Measurements from ENCODE around the gene PARD3.

GRCh38 chr10:34811968-34812514, 3.1 kb downstream of the PARD3 start:
- TF ChIP-seq ZNF384 (IDR thresholded peaks at IDR 0.05; ENCODE audit: borderline replicate concordance, low read depth, low read length) (no peak), EP300 (IDR thresholded peaks at IDR 0.05; ENCODE audit: borderline replicate concordance in 1 of 2, control insufficient read depth in 1 of 2, low read depth in 2 of 2, low read length in 2 of 2) (no peak), MAX (IDR thresholded peaks at IDR 0.05; ENCODE audit: low read depth, low read length) (no peak), IKZF1 (conservative IDR thresholded peaks at IDR 0.05) (no peak), CTCF (IDR thresholded peaks at IDR 0.05 in 2 of 3, conservative IDR thresholded peaks at IDR 0.05 in 1 of 3; ENCODE audit: control insufficient read depth in 2 of 3, extremely low read depth in 1 of 3, insufficient read depth in 1 of 3, low read depth in 3 of 3, low read length in 3 of 3) (no peak), ZNF274 (IDR thresholded peaks at IDR 0.05; ENCODE audit: insufficient read depth, insufficient read length) (no peak), HDAC2 (IDR thresholded peaks at IDR 0.05) (no peak), ZBTB33 (IDR thresholded peaks at IDR 0.05) (no peak)

Measured in GM12878 (cell line).